Fibroblast of skin of scalp (primary cell): ENCODE measurements around the gene MOB3A.
"Not testable (repeated sequence)": the region's sequence is repeated elsewhere in the genome, so short reads cannot be mapped to it uniquely, and the experiment has no call there.

Source experiments
- DNase-seq: peaks from one replicate; pipeline ENCODE4 v3.0.0-alpha.2; 2013

Gene MOB3A

DNA sequence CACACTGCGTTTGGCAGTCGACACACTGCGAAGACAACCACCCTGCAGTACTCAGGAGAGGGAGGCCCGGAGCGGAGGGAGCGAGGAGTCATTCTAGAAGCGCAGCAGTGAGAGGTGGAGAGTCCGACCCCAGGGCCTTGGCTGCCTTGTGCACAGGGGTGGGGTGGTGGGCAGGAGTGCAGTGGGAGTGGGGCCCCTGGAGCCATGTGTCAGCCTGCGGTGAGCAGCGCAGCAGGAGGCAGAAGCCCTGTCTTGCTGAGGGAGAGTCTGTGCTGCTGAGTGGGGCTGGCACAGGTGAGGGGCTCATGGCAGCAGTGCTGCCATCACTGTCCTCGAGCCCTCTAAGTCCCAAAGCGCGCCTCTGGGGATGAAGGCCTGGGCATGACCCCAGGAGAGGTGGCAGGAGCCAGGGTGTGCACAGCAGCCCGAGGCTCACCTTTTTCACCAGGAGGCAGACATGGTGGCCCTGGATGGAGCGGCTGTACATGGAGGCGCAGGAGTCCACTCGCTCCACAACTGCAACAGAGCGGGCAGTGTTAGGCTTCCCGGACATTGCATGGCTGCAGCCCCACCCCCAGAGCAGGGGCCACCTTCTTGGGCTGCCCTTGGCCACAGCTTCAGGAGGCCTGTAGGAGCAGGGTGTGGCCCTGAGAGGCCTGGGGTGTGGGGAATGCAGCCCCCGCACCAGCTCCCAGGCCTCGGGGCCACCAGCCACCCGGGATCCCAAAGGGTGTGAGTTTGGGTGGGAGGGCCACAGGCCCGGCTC lies 12.3 kb upstream of the MOB3A start:
- DNase-seq, result no peak

DNA sequence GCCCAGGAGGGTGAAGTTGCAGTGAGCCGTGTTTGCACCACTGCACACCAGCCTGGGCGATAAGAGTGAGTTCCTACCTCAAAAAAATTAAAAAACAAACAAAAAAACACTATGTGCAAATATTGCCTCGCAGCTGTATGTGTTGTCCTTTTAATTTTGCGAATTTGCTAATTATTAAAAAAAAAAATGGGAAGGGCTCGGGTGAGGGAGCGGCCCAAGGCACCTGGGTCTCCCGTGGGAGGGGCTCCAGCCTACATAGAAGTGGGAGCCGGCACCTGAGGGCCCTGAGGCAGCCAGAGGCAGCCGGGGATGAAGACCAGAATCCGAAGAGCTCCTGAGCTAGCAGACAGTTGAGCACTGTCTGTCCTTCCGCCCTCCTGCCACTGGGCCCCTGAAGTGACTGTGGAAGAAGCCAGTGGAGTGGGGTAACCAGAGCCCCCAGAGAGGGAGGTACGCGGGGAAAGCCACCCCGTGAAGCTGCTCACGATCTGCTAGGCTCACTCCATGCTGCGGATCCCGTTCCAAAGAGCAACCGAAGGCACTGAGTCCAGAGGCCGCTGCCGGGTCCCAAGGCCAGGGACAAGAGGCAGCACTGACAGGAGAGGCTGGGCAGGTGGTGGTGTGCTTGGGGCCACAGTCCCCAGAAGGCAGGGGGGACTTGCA lies 7.0 kb upstream of the MOB3A start:
- no peak for DNase-seq

DNA sequence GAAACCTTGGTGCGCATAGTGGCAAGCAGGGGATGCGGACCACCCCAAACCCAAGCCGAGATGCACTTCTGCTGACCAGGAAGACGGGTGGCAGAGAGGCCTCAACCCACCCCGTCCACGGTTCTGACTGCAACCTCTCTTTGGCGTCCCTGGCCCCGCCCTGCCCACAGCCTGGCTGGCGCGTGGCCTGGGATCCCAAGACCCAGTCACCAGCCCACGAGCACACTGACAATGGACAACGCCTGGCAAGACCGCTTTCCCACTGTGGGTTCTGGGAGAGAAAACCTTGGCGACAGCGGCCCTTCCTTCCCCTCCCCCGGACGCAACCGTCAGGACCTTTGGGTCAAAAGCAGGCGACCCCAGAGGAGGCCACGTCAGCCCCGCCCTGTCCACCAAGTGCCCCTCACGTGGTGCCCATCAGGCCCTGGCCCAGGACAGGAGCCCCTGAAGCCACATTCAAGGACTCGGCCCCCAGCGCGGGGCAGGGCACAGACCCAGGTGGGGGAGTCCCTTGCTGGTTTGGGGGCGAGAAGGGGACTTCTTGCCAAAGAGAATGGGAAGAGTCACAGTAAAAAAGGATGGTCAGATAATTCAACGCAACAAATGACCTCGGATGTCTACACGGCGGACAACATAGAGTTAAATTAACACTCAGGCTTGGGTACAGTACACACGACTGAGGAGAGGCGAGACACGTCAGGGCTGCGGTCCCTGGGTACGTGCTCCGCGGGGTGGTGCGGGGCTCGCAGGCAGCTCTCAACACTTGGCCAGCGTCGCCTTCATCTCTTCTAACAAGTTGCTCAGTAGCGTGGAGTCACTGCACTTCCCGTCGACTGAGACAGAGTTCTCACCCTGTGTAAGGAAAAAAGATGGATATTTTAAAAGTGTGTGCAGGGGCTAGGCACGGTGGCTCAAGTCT lies 5.5 kb upstream of the MOB3A start:
- no peak for DNase-seq

DNA sequence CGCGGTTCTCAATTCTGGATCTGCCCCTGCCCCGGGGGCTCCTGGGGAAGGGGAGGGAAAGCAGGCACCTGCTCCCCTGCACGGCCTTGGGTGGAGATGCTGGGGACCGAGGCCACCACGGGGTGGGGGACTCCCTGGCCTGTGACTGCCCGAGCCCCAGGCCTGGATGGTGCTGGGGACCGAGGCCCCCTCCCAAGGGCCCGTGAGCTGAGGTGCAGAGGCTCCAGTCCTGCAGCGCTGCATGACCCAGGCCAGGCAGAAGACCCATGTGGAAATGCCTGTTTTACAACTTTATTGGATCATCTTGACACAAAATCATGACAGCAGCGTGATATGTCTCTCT lies 4.6 kb upstream of the MOB3A start:
- DNase-seq, result no peak

DNA sequence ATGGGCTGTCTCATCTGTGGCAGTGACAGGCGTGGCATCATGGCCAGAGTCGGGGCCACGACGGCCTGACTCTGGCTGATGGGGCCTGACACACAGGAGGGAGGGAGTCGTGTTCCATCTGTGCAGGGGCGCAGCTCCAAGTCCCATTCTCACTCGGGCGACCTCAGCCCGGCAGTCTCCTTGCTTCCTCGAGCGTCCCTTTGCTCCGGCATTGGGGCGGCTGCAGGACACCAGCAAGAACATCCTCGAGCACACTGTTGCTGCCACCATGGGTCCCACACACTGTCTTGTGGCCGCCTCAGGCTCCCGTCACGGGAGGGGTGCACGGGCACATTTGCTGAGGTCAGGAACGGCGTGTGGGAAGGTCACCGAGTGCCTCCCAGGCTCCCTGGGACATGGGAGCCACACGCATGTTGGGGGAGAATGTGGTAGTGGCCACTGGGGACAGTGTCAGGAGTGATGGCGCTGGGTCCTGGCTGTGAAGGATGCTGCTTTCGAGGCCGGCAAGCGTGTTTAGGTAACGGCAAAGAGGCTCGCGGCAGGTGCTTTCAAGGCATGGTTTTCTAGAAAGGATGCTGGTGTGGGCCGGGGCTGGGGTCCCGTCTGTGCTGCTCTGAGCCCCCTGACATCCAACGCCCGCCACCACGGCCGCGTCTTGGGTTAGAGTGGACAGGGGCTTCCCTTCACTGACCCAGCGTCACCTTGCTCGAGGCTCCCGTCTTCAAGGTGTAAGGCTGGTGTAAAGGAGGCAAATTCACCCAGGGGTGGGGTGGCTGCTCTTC lies 4.0 kb upstream of the MOB3A start:
- no peak for DNase-seq

DNA sequence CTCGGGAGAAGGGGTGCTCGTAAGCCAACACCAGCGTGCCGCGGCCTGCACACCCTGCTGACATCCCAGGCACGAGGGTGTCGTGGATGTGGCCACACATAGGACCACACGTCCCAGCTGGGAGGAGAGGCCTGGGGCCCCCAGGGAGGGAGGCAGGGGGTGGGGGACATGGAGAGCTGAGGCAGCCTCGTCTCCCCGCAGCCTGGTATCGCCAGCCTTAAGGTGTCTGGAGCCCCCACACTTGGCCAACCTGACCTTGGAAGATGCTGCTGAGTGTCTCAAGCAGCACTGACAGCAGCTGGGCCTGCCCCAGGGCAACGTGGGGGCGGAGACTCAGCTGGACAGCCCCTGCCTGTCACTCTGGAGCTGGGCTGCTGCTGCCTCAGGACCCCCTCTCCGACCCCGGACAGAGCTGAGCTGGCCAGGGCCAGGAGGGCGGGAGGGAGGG lies 3.0 kb upstream of the MOB3A start:
- no peak for DNase-seq

DNA sequence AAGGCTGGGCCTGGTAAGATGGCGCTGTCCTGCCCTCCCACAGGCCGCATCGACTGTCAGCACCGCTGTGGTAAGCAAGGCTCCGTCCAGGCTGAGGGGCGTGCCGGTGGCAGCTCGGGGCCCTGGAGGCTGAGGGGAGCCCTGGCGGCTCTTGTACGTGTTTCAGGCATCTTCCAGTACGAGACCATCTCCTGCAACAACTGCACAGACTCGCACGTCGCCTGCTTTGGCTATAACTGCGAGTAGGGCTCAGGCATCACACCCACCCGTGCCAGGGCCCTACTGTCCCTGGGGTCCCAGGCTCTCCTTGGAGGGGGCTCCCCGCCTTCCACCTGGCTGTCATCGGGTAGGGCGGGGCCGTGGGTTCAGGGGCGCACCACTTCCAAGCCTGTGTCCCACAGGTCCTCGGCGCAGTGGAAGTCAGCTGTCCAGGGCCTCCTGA lies 1.8 kb upstream of the MOB3A start:
- DNase-seq, result no peak

DNA sequence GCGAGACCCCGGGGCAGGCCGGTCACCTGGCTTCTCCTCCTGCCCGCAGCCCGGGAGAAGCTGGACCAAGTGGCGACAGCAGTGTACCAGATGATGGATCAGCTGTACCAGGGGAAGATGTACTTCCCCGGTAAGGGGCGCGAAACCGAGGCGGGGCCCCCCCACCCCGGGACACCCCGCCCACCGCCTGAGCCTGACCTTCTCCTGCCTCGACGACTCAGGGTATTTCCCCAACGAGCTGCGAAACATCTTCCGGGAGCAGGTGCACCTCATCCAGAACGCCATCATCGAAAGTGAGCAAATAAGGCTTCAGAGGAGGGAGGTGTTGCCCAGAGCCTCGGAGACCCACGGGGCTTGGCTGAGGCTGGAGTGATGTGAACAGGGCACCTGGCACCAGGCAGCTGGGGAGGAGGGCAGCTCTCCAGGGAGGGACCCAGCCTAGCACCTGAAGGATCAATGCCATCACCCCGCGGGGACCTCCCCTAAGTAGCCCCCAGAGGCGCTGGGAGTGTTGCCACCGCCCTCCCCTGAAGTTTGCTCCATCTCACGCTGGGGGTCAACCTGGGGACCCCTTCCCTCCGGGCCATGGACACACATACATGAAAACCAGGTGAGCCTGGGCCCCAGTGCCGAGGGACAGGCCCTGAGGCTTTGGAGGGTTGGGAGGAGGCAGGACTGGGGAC lies 1.2 kb upstream of the MOB3A start:
- DNase-seq, result no peak

DNA sequence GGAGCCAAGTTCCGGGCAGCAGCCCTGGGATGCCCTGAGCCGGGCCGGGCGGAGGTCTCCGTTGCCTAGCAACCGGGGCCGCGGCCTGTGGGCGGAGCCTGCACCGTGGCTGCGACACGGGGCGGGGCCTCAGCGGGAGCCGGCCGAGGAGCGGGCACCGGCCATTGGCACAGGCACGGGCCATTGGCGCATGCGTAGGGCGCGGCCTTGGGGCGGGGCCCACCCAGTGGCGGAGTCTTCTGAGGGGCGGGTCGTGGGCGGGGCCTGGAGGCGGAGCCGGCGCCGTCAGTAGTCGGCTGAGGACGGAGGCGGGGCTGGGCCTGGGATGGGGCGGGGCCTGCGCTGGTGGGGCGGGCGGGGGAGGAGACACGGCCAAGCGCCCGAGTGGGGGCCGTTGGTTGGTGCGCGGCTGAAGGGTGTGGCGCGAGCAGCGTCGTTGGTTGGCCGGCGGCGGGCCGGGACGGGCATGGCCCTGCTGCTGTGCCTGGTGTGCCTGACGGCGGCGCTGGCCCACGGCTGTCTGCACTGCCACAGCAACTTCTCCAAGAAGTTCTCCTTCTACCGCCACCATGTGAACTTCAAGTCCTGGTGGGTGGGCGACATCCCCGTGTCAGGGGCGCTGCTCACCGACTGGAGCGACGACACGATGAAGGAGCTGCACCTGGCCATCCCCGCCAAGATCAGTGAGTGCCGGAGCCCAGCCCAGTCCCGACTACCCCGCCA lies 515 bp upstream of the MOB3A start, which contains the start of gene IZUMO4:
Gene IZUMO4, plus strand, starts transcription at position 436 of the 723 bp plus-strand sequence. Its CDS starts 31 bp downstream, at position 467.
- DNase-seq, result peak; percentile 97

DNA sequence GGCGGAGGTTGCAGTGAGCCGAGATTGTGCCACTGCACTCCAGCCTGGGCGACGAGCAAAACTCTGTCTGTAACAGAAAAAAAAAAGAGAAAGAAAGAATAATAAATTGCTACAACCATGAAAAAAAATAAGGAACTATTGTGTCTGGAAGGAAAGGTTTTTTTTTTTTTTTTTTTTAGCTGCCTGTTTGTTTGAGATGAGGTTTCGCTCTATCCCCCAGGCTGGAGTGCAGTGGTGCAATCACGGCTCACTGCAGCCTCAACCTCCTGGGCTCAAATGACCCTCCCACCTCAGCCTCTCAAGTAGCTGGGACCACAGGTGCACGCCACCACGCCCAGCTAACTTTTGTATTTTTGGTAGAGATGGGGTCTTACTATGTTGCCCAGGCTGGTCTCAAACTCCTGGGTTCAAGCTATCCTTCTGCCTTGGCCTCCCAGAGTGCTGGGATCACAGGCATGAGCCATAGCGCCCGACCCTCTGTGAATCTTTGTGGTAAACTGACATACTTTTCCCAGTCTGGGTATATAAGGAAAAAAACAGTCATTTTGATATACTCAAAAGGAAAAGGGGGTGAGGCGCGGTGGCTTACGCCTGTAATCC lies 4.1 kb downstream of the MOB3A start:
- DNase-seq, result not testable (repeated sequence)

DNA sequence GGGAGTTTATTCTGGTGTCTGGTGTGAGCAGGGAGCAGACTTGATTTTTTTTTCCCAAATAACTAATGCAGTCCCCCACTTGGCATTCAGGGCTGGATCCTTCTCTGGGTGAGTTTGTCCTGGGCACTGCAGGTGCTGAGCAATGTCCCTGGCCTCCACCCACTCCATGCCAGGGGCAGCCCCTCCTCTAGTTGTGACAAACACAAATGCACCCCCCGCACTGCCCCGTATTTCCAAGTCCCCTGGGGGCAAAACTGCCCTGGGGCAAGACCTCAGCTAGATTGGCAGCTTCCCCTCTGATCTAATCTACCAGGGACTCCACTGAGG lies 6.4 kb downstream of the MOB3A start:
- DNase-seq, result no peak

DNA sequence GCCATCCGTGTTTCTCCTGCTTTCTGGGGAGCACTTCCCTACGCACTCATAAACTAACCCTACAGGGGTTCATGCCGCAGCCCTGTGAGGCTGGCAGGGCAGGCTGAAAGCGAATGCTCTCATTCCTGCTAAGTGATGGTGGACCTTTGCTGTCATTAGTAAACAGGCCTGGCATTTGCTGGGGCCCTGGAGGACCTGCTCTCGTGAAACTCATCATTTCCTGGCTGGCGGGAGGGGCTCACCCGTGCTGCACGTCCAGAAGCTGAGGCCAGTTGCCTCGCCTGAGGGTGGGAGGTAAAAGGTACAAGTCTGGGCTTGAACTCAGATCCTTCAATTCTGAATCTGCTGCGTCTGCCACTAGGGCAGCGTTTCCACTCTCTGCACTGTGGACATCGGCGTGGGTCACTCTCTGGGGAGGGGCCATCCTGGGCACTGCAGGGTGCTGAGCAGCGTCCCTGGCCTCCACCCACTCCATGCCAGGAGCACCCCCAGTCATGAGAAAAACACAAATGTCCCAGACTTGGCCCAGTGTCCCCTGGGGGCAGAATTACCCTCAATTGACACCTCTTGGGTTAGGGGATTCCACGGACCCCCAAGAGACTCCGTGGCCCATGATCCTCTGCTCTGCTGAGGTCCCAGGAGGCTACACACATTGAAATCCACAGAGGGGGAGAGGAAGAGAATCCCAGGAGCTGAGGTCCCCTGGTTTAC lies 7.0 kb downstream of the MOB3A start:
- DNase-seq, result peak; percentile 18

DNA sequence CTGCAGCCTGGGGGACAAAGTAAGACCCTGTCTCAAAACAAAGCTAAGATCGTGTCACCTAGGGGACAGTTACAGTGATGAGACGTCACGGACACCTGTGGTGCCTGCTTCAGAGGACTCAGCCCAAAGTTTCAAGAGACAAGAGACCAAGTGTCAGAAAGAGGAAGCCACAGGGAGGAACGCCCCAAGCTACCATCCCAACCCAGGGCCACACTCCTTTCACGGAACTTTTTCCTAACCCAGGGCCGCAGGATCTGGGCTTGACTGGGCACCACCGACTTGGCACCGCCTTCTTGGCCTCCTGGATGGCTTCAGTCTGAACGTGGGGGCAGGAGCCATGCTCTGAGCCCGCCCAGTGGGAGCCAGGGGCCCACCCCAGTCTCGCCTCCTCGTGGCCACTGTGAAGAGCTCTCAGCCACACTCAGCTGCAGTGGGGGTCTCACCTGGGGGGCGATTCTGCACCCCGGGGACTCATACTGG lies 8.5 kb downstream of the MOB3A start:
- no peak for DNase-seq

DNA sequence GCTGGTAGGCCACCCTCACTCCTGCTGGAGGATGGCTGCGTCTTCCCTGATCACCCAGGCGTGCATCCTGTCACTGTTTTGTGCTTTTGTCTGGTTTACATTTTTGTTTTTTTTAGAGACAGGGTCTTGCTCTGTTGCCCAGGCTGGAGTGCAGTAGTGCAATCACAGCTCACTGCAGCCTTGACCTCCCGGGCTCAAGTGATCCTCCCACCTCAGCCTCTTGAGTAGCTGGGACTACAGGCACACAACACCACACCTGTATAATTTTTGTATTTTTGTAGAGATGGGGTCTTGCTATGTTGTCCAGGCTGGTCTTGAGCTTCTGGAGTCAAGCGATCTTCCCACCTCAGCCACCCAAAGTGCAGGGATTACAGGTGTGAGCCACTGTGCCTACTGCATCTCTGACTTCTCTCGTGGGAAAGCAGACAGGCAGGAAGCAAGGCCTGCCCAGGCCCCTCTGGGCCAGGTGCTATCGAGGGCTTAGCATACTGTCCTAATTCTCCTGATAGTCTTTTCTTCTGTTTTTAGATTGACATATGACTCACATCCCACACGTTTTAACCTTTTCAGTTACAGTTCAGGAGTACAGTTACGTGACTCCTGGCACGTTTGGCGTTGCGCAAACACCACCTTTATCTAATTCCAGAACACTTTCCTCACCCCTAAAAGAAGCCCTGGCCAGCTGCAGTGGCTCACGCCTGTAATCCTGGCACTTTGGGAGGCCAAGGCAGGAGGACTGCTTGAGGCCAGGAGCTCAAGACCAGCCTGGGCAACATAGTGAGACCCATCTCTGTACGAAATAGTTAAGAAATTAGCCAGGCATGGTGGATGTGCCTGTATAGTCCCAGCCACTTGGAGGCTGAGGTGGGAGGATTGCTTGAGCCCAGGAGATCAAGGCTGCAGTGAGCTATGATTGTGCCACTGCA lies 9.2 kb downstream of the MOB3A start:
- not testable (repeated sequence) for DNase-seq

DNA sequence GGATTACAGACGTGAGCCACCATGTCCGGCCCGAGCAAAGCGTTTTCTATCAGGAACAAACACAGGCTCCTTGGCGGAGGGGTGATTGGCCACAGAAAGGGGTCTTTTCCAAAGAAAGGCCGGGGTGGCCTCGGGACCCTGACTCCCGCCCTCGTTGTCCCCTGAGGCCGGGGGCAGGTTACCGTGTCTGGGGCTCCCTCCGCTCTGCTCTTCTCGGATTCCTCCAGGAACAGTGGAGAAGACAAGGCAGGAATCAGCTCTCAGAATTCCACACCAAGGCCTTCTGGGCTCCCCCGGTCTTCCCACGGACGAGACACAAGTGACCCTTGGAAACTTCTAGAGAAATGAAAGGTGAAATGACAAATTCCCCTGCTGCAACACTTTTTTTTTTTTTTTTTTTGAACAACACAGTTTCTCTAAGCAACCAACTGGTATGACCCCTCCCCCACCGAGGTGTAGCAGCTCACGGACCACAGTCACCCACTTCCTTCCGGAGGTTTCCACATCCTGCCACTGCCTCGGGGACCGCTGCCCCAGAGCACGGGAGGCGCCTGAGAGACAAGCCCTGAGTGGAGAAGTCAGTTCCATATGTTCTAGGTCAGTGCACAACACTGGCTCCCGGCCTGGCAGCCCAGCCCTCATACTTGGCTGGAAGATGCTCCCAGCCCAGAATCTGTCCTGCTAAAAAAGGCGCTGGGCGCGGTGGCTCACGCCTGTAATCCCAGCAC lies 11.0 kb downstream of the MOB3A start:
- DNase-seq, result no peak

DNA sequence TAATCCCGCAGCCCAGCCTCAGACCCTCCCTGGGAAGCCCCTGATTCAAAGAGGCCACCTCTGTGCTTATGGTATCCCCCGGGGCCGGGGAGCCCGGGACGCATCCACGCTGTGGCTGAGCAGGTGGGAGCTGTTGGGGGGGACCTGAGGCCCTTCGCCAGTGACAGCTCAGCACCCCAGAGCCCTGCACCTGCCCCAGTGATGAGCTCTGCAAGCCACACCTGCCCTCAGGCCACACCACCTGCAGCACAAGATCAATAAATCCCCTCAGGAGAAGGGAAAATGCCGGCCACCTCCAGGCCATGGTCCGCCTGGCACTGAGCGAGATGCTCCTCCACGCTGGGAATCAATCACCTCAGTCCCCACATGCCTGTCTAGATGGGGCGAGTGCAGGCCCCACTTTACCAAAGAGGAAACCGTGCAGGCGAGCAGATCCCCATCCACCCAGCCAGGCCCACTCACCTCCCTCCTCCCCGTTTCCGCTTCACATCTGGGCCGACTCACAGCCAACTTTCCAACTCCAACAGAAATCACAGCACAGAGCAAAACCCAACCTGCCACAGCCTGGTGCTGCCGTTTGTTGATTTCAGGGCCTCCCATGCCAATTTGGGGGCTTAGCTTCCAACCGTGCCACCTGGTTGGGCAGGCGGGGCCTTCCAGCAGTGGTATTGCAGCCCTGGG lies 12.8 kb downstream of the MOB3A start:
- DNase-seq, result no peak
